Measurements from ENCODE around the gene SEC61A1. TPM values are rescaled to one million over a fixed set of nuclear protein-coding genes. Genes with fewer than 3 reads are reported as not detected.
A peak's percentile ranks its signal among the peaks of the same experiment; 100 is the strongest.

The SEC61A1 gene
- total RNA-seq, 1 experiment from 2014 or later: 182 TPM

DNA sequence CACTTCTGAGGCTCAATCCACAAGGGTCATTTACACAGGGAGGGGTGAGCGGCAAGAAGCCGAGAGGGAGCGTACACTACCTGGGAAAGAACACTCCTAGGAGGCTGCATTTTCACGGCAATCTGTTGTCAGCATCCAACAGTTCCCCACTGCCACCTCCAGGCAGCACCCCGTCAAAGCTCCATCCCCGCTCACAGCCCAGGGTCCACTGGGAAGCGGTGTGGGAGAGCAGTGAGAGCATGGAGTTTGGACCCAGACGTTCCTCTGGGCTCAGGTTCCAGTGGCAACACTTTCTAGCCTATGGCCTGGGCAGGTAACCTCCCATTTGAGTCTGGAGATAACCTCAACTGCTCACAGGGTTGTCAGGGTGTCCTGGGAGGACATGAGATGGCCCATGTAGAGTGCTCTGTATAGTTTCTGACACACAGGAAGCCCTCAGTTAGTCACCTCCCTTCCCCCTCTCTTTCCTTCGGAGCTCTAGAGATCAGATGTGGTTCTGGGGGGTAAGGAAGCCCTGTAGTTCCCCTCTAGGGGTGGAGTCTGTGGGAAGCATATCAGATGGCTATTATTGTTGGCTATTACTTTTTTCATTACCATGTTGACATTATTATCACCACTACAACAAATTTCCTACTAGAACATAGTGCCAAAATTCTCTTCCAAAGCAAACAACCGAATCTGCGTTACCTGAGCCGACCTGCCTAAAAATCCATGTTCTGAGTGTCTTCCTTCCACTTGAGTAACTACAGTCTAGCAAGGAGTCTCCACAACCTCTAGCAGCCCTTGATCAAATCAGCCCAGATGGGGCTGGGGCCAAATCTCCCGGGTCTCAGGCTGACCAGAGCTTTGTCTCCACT, 42.3 kb downstream of the SEC61A1 start:
- ATAC-seq (peak; percentile 58), DNase-seq (no peak)
- Histone ChIP-seq H3K4me2 (ENCODE audit: low read length) (no peak overlapping the region), H3K4me1 (ENCODE audit: insufficient read depth, low read length) (peaks cover 6% of the 10 kb centered on the region), H3K4me3 (ENCODE audit: low read length) (no peak overlapping the region), H3K9ac (ENCODE audit: low read length) (no peak overlapping the region), H3K27ac (ENCODE audit: low read length) (no peak overlapping the region), H3K27me3 (ENCODE audit: low read length) (no peaks in the 10 kb centered on the region), H3K9me2 (replicated peaks; ENCODE audit: low read length) (no peaks in the 10 kb centered on the region), H3K9me3 (ENCODE audit: low read length) (no peaks in the 10 kb centered on the region), H3F3A (ENCODE audit: low read length, unreplicated experiment) (no peaks in the 10 kb centered on the region), H3K36me3 (ENCODE audit: low read depth, low read length) (peaks cover 8% of the 10 kb centered on the region; the same call in 1 of the 2 replicates), H4K20me1 (ENCODE audit: low read length) (no peaks in the 10 kb centered on the region), H3K79me2 (ENCODE audit: low read length) (no peaks in the 10 kb centered on the region), H2AFZ (ENCODE audit: low read length) (no peak overlapping the region)
- TF ChIP-seq EZH2 (IDR thresholded peaks at IDR 0.05; ENCODE audit: low read length, unreplicated experiment) (no peak), EZH2phosphoT487 (IDR thresholded peaks at IDR 0.05; ENCODE audit: borderline replicate concordance, low read length) (no peak)
- TF ChIP-seq, protein P1, sequence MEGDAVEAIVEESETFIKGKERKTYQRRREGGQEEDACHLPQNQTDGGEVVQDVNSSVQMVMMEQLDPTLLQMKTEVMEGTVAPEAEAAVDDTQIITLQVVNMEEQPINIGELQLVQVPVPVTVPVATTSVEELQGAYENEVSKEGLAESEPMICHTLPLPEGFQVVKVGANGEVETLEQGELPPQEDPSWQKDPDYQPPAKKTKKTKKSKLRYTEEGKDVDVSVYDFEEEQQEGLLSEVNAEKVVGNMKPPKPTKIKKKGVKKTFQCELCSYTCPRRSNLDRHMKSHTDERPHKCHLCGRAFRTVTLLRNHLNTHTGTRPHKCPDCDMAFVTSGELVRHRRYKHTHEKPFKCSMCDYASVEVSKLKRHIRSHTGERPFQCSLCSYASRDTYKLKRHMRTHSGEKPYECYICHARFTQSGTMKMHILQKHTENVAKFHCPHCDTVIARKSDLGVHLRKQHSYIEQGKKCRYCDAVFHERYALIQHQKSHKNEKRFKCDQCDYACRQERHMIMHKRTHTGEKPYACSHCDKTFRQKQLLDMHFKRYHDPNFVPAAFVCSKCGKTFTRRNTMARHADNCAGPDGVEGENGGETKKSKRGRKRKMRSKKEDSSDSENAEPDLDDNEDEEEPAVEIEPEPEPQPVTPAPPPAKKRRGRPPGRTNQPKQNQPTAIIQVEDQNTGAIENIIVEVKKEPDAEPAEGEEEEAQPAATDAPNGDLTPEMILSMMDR (conservative IDR thresholded peaks at IDR 0.05; ENCODE audit: low read depth, low read length): no peak
- no TSS peak for BruUV-seq (replicated peaks)
- ChIA-PET POLR2A (ENCODE audit: unreplicated experiment) (no interaction called here), CTCF (interaction anchor here (1.3 kb wide), 1 partner anchor 39 kb away, joined by 10 read pairs; no protein-coding TSS in a partner anchor)
- intact Hi-C loops (cut with micrococcal nuclease): loop anchor here (1.0 to 5.0 kb wide), 3 partner anchors 18 to 403 kb away; no protein-coding TSS in a partner anchor

DNA sequence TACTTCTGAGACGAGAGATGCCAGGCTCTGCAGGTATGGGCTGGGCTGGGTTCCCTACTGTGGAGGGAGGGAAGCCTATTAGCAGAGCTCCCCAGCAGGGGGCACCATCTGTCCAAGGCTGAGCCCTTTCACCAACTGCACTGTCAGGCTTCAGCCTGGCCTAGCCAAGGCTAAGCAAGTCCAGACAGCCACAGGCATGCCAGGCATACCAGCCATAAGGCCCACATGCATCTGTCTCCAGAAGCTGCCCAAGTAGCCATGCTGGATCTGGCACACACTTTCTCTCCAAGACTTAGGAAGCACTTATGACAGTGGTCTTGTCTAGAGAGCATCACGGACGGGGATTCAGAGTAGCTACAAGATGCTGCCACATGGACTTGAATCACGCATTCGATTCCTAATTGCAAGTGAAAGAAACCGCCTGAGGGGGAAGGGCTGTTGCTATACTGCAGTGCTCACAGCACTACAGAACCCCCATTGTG, 43.0 kb downstream of the SEC61A1 start:
- Histone ChIP-seq H3K9me2 (replicated peaks; ENCODE audit: low read length) (no peaks in the 10 kb centered on the region), H4K20me1 (ENCODE audit: low read length) (no peaks in the 10 kb centered on the region), H3K79me2 (ENCODE audit: low read length) (no peaks in the 10 kb centered on the region), H3K4me1 (ENCODE audit: insufficient read depth, low read length) (peaks cover 6% of the 10 kb centered on the region), H3K4me2 (ENCODE audit: low read length) (no peak overlapping the region), H3K36me3 (ENCODE audit: low read depth, low read length) (peaks cover 8% of the 10 kb centered on the region; the same call in 1 of the 2 replicates), H3K27ac (ENCODE audit: low read length) (no peak overlapping the region), H2AFZ (ENCODE audit: low read length) (no peak overlapping the region), H3K9ac (ENCODE audit: low read length) (no peak overlapping the region), H3F3A (ENCODE audit: low read length, unreplicated experiment) (no peaks in the 10 kb centered on the region), H3K4me3 (ENCODE audit: low read length) (no peak overlapping the region), H3K9me3 (ENCODE audit: low read length) (no peaks in the 10 kb centered on the region), H3K27me3 (ENCODE audit: low read length) (no peaks in the 10 kb centered on the region)
- intact Hi-C loops (cut with micrococcal nuclease): loop anchor here (1.0 to 5.0 kb wide), 3 partner anchors 18 to 402 kb away; no protein-coding TSS in a partner anchor
- POLR2A ChIA-PET (ENCODE audit: unreplicated experiment): no interaction called here
- TF ChIP-seq EZH2 (IDR thresholded peaks at IDR 0.05; ENCODE audit: low read length, unreplicated experiment) (no peak), EZH2phosphoT487 (IDR thresholded peaks at IDR 0.05; ENCODE audit: borderline replicate concordance, low read length) (no peak)
- TF ChIP-seq, protein P1 (conservative IDR thresholded peaks at IDR 0.05; ENCODE audit: low read depth, low read length): peak; percentile 77
- no TSS peak for BruUV-seq (replicated peaks)
- peak; percentile 97 for ATAC-seq
- peak; percentile 70 for DNase-seq
- CTCF ChIA-PET: interaction anchor here (1.3 kb wide), 1 partner anchor 38 kb away, joined by 10 read pairs; no protein-coding TSS in a partner anchor
